CD4-positive, alpha-beta T cell treated with Interleukin-2 at 100 ng/mL for 4 hours (primary cell): ENCODE measurements around the gene LRRFIP1.
"Not testable (repeated sequence)": the region's sequence is repeated elsewhere in the genome, so short reads cannot be mapped to it uniquely, and the experiment has no call there.

Experiments used
- DNase-seq: peaks from one replicate; pipeline ENCODE4 v3.0.0-alpha.2; 2020; ENCODE audit warnings: low spot score

Gene LRRFIP1

GRCh38 chr2:237686659-237687136 lies 59.3 kb downstream of the LRRFIP1 start:
- DNase-seq: no peak

GRCh38 chr2:237688081-237688480 lies 60.7 kb downstream of the LRRFIP1 start:
- no peak for DNase-seq

- not testable (repeated sequence) for DNase-seq
These were observed 61.2 kb downstream of the LRRFIP1 start for GRCh38 chr2:237688541-237688940.

- DNase-seq: peak; percentile 56
These were observed 62.1 kb downstream of the LRRFIP1 start for GRCh38 chr2:237689336-237690131.

- peak; percentile 39 for DNase-seq
These were observed 63.9 kb downstream of the LRRFIP1 start for GRCh38 chr2:237691029-237691907.

GRCh38 chr2:237691908-237692600 lies 64.7 kb downstream of the LRRFIP1 start:
- peak; percentile 95 for DNase-seq

GRCh38 chr2:237692601-237693290 lies 65.4 kb downstream of the LRRFIP1 start:
- DNase-seq: peak; percentile 30

- DNase-seq: peak; percentile 81
These were observed 66.1 kb downstream of the LRRFIP1 start for GRCh38 chr2:237693291-237693994.

- DNase-seq: peak; percentile 34
These were observed 67.2 kb downstream of the LRRFIP1 start for GRCh38 chr2:237694415-237695194.

GRCh38 chr2:237695201-237695780 lies 67.9 kb downstream of the LRRFIP1 start:
- peak; percentile 66 for DNase-seq

GRCh38 chr2:237696461-237696860 lies 69.1 kb downstream of the LRRFIP1 start:
- peak; percentile 55 for DNase-seq

GRCh38 chr2:237697586-237698357 lies 70.4 kb downstream of the LRRFIP1 start:
- peak; percentile 32 for DNase-seq

GRCh38 chr2:237698358-237698694 lies 70.9 kb downstream of the LRRFIP1 start:
- DNase-seq: no peak

GRCh38 chr2:237699870-237700511 lies 72.6 kb downstream of the LRRFIP1 start:
- DNase-seq: no peak

GRCh38 chr2:237700512-237701032 lies 73.2 kb downstream of the LRRFIP1 start:
- peak; percentile 76 for DNase-seq

- DNase-seq: no peak
These were observed 73.9 kb downstream of the LRRFIP1 start for GRCh38 chr2:237701033-237701858.

- DNase-seq: no peak
These were observed 74.5 kb downstream of the LRRFIP1 start for GRCh38 chr2:237701859-237702390.
